K562 (cell line): ENCODE results near the gene VSIG4. TPM values are rescaled to one million over a fixed set of nuclear protein-coding genes. Genes with fewer than 3 reads are reported as not detected.

Experiments
- BACH1 ChIP-seq: fragments of 200-800 bp; sonication (Bioruptor generic); IDR thresholded peaks from 2 replicates; pipeline ENCODE4 v1.6.1; 2016; ENCODE audit warnings: missing genetic modification characterization, missing compliant biosample characterization
- HDAC1 ChIP-seq, 2 experiments: fragments of 450-650 bp; IDR thresholded peaks; 2 replicates each; pipeline ENCODE4 v1.6.1; 2016 to 2017; ENCODE audit warnings: inconsistent platforms in 1 of 2, mild to moderate bottlenecking in 1 of 2, moderate library complexity in 1 of 2
- MTA3 ChIP-seq: fragments of 450-650 bp; formaldehyde crosslinking; IDR thresholded peaks from 2 replicates; pipeline ENCODE4 v1.6.1; 2017; ENCODE audit warnings: mild to moderate bottlenecking, borderline replicate concordance
- PPARD ChIP-seq: fragments of 250-450 bp; sonication (Bioruptor Pico); IDR thresholded peaks from 2 replicates; pipeline ENCODE4 v1.8.0; 2022; ENCODE audit warnings: inconsistent platforms, mild to moderate bottlenecking, moderate library complexity
- THAP12 ChIP-seq: fragments of 250-450 bp; sonication (Bioruptor Pico); IDR thresholded peaks from 2 replicates; pipeline ENCODE4 v1.9.0; 2021; ENCODE audit warnings: mild to moderate bottlenecking, inconsistent platforms
- THRA ChIP-seq: fragments of 450-650 bp; IDR thresholded peaks from 2 replicates; pipeline ENCODE4 v1.6.1; 2017; ENCODE audit warnings: mild to moderate bottlenecking, moderate library complexity
- ZBTB17 ChIP-seq: fragments of 450-650 bp; formaldehyde crosslinking; IDR thresholded peaks from 2 replicates; pipeline ENCODE4 v1.4.0; 2020; ENCODE audit warnings: mild to moderate bottlenecking
- ZNF224 ChIP-seq: sonication (generic); formaldehyde crosslinking; IDR thresholded peaks from 2 replicates; pipeline ENCODE4 v1.8.0; 2022; ENCODE audit warnings: mild to moderate bottlenecking, missing genetic modification reagents
- ZNF277 ChIP-seq: fragments of 250-450 bp; sonication (Bioruptor Pico); IDR thresholded peaks from 2 replicates; pipeline ENCODE4 v1.8.0; 2022; ENCODE audit warnings: inconsistent platforms, mild to moderate bottlenecking, moderate library complexity, borderline replicate concordance
- ZNF592 ChIP-seq: fragments of 450-650 bp; IDR thresholded peaks from 2 replicates; pipeline ENCODE4 v1.6.1; 2017; ENCODE audit warnings: antibody characterized with exemption, mild to moderate bottlenecking
- polyA plus RNA-seq, 8 experiments: library from polyadenylated mRNA; depleted of rRNA in 4 of 8; stranded (reverse) in 5 of 8; unstranded in 3 of 8; fragments of >200 nt; fragmentation: Nextera tagmentation in 2 of 8; fragmentation: Illumina TruSeq in 1 of 8; extraction: Ambion mirVana in 2 of 8; extraction: Trizol in 1 of 8; gene quantifications; 2 replicates each; pipeline versions ENCODE4 v1.2.1 to v1.2.3, GENCODE V29; 2011 to 2014; ENCODE audit warnings: inconsistent platforms in 1 of 8, missing spikeins in 1 of 8
- total RNA-seq, 7 experiments: library from RNA; depleted of rRNA in 6 of 7; stranded (reverse); fragments of >200 nt in 6 of 7; fragmentation: Illumina TruSeq in 2 of 7; extraction: Trizol in 2 of 7; gene quantifications; 2 replicates each; pipeline versions ENCODE4 v1.2.1 to v1.2.3, GENCODE V29; 2011 to 2021; ENCODE audit warnings: low replicate concordance in 1 of 7

VSIG4 gene
- total and polyA plus RNA-seq, 9 of the 15 experiments (the other 6 are each of a cell fraction or from before 2014, with no cell fraction given), result 0.22 to 1.6 (median 0.46) TPM; not detected in 1

GRCh38 chrX:66021765-66022631 lies 17.9 kb downstream of the VSIG4 start (continued):
- TF ChIP-seq THAP12 (CRISPR knock-in tag), result no peak
- TF ChIP-seq ZNF592, result peak; percentile 38; the same call in 1 of the 2 replicates
- no peak for TF ChIP-seq ZNF224 (CRISPR knock-in tag)
- TF ChIP-seq ZNF277 (CRISPR knock-in tag), result no peak
- TF ChIP-seq THRA, result no peak
- TF ChIP-seq MTA3, result no peak; the same call in 1 of the 2 replicates
- no peak for TF ChIP-seq HDAC1 (IDR thresholded peaks at IDR 0.05)
- TF ChIP-seq PPARD (CRISPR knock-in tag), result no peak
- 0 out of 2 replicates have a peak, but pooled peaks have one; percentile 55 for TF ChIP-seq ZBTB17 (CRISPR knock-in tag)
- TF ChIP-seq BACH1, result no peak
